Loucy (cell line): ENCODE results near the gene MUSK.

Experiments used
- H2AFZ ChIP-seq: fragments of 200-600 bp; sonication (generic); 2 replicates; pipeline ENCODE4 v1.6.0; 2016; ENCODE audit warnings: antibody characterized with exemption, mild to moderate bottlenecking, low read length, moderate library complexity
- H3F3A ChIP-seq: fragments of 200-600 bp; 2 replicates; pipeline ENCODE4 v1.6.0; 2016; ENCODE audit warnings: antibody characterized with exemption, low read depth, mild to moderate bottlenecking
- H3K27me3 ChIP-seq: fragments of 200-600 bp; sonication (generic); 2 replicates; pipeline ENCODE4 v1.6.1; 2014; ENCODE audit warnings: low read length, mild to moderate bottlenecking; ENCODE audit not compliant: insufficient read depth, poor library complexity, severe bottlenecking
- H3K36me3 ChIP-seq: fragments of 200-600 bp; sonication (generic); 2 replicates; pipeline ENCODE4 v1.6.1; 2016; ENCODE audit warnings: low read length; ENCODE audit not compliant: insufficient read depth
- H3K4me1 ChIP-seq: fragments of 200-600 bp; sonication (generic); 2 replicates; pipeline ENCODE4 v1.5.1; 2014; ENCODE audit warnings: low read length, mild to moderate bottlenecking; ENCODE audit not compliant: insufficient read depth, poor library complexity, severe bottlenecking
- H3K4me2 ChIP-seq: fragments of 200-600 bp; sonication (generic); 2 replicates; pipeline ENCODE4 v1.6.0; 2014; ENCODE audit warnings: antibody characterized with exemption, low read length, low read depth, mild to moderate bottlenecking; ENCODE audit not compliant: poor library complexity, severe bottlenecking
- H3K4me3 ChIP-seq: fragments of 200-600 bp; sonication (generic); 2 replicates; pipeline ENCODE4 v1.5.1; 2014; ENCODE audit warnings: low read length, mild to moderate bottlenecking, mixed read lengths; ENCODE audit not compliant: poor library complexity, severe bottlenecking
- H3K79me2 ChIP-seq: fragments of 200-600 bp; sonication (generic); 2 replicates; pipeline ENCODE4 v1.6.1; 2014; ENCODE audit warnings: low read length; ENCODE audit not compliant: insufficient read depth
- H3K9ac ChIP-seq: fragments of 200-600 bp; sonication (generic); 2 replicates; pipeline ENCODE4 v1.6.0; 2014; ENCODE audit warnings: mild to moderate bottlenecking, low read depth, low read length, moderate library complexity; ENCODE audit not compliant: poor library complexity, severe bottlenecking
- H3K9me2 ChIP-seq: fragments of 200-600 bp; sonication (generic); replicated peaks from 2 replicates; pipeline ENCODE4 v1.6.1; 2016; ENCODE audit warnings: low read depth, low read length, mixed read lengths
- H3K9me3 ChIP-seq: fragments of 200-600 bp; sonication (generic); 2 replicates; pipeline ENCODE4 v1.6.1; 2014; ENCODE audit warnings: mild to moderate bottlenecking, antibody characterized with exemption, low read length, low read depth; ENCODE audit not compliant: insufficient read depth
- H4K20me1 ChIP-seq: fragments of 200-600 bp; sonication (generic); 2 replicates; pipeline ENCODE4 v1.6.0; 2014; ENCODE audit warnings: antibody characterized with exemption, low read length, mild to moderate bottlenecking; ENCODE audit not compliant: insufficient read depth, poor library complexity, severe bottlenecking
- EZH2phosphoT487 ChIP-seq: fragments of 200-600 bp; IDR thresholded peaks from 2 replicates; pipeline ENCODE4 v1.6.1; 2018; ENCODE audit warnings: antibody characterized with exemption, mild to moderate bottlenecking, moderate library complexity, borderline replicate concordance
- TF ChIP-seq, protein P1 (sequence below): fragments of 200-600 bp; sonication (generic); conservative IDR thresholded peaks from 2 replicates; pipeline ENCODE4 v1.5.1; 2014; ENCODE audit warnings: mild to moderate bottlenecking, antibody characterized with exemption, low read length

Gene MUSK

DNA sequence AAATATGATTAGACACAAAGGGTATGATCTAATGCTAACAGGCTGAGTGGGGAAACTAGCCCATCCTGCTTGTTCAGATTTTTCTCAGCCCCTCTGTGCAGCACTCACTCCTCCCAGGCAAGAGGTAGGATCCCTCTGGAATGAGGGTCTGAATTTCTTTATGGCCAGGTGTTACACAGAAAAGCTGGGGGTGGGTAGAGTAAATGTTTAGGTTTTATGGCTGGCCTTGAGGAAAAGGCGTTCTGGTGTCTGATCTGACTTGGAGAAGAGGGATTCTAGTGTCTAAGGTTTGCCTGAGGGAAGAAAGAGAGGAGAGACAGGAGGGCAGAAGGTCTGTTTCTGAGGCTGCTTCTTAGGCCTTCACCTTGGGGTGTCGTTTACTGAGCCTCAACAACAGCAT is 97.3 kb downstream of the MUSK start:
- Histone ChIP-seq H3K36me3 (no peaks in the 10 kb centered on the region), H3K27me3 (no peaks in the 10 kb centered on the region), H3K9ac (no peak overlapping the region), H3K4me1 (no peaks in the 10 kb centered on the region), H3K79me2 (no peaks in the 10 kb centered on the region), H3K9me2 (no peaks in the 10 kb centered on the region), H3K4me3 (no peak overlapping the region), H2AFZ (no peak overlapping the region), H3F3A (no peaks in the 10 kb centered on the region), H4K20me1 (no peaks in the 10 kb centered on the region), H3K4me2 (no peak overlapping the region), H3K9me3 (no peaks in the 10 kb centered on the region)
- TF ChIP-seq, protein P1, sequence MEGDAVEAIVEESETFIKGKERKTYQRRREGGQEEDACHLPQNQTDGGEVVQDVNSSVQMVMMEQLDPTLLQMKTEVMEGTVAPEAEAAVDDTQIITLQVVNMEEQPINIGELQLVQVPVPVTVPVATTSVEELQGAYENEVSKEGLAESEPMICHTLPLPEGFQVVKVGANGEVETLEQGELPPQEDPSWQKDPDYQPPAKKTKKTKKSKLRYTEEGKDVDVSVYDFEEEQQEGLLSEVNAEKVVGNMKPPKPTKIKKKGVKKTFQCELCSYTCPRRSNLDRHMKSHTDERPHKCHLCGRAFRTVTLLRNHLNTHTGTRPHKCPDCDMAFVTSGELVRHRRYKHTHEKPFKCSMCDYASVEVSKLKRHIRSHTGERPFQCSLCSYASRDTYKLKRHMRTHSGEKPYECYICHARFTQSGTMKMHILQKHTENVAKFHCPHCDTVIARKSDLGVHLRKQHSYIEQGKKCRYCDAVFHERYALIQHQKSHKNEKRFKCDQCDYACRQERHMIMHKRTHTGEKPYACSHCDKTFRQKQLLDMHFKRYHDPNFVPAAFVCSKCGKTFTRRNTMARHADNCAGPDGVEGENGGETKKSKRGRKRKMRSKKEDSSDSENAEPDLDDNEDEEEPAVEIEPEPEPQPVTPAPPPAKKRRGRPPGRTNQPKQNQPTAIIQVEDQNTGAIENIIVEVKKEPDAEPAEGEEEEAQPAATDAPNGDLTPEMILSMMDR, result no peak
- no peak for TF ChIP-seq EZH2phosphoT487

DNA sequence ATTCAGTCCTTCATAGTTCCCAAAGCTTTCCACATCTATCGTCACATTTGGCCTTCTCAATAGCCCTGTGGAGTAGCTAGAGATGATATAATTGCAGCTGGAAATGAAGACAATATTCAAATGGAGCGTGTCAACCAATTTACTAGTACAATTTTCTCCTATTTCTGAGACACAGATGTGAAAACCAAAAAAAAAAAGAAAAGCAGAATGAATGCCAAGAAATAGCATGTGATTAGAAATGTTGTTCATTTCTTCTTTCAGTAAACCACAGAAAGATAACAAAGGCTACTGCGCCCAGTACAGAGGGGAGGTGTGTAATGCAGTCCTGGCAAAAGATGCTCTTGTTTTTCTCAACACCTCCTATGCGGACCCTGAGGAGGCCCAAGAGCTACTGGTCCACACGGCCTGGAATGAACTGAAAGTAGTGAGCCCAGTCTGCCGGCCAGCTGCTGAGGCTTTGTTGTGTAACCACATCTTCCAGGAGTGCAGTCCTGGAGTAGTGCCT is 99.0 kb downstream of the MUSK start:
- Histone ChIP-seq H3K9me2 (no peaks in the 10 kb centered on the region), H3K4me3 (no peak overlapping the region), H3K9ac (no peak overlapping the region)

DNA sequence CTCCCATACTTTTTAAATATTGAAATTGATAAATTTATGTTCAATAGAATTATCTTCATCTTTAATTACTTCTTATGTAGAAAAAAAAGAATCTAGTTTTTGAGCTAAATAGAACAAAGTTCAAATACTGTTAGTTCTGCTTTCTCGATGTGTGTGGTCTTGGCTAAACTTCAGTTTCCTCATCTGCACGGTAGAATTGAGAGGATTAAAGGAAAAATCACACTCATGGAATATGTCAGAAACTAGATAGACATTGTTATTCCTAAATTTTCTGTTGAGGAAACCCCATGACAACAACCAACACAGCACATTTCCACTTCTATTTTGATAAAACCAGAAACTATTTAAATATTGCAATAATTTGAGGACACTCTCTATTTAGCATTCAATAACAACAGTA is 100.3 kb downstream of the MUSK start:
- no peak overlapping the region for H3K4me3 ChIP-seq
- H3K4me1 ChIP-seq, result no peaks in the 10 kb centered on the region
- no peaks in the 10 kb centered on the region for H3K9me2 ChIP-seq
- no peak overlapping the region for H3K9ac ChIP-seq
- H3K36me3 ChIP-seq, result no peaks in the 10 kb centered on the region
- no peaks in the 10 kb centered on the region for H3K79me2 ChIP-seq
- H2AFZ ChIP-seq, result no peak overlapping the region
- no peaks in the 10 kb centered on the region for H3F3A ChIP-seq
- H4K20me1 ChIP-seq, result no peaks in the 10 kb centered on the region
- no peak overlapping the region for H3K4me2 ChIP-seq
- no peaks in the 10 kb centered on the region for H3K9me3 ChIP-seq
- no peak for TF ChIP-seq EZH2phosphoT487
- TF ChIP-seq, protein P1, result no peak
- H3K27me3 ChIP-seq, result no peaks in the 10 kb centered on the region

More for the DNA sequence above, 99.0 kb downstream of the MUSK start:
- Histone ChIP-seq H3K4me2 (no peak overlapping the region), H3K36me3 (no peaks in the 10 kb centered on the region), H3K9me3 (no peaks in the 10 kb centered on the region), H3K4me1 (no peaks in the 10 kb centered on the region), H3F3A (no peaks in the 10 kb centered on the region), H4K20me1 (no peaks in the 10 kb centered on the region), H3K27me3 (no peaks in the 10 kb centered on the region), H2AFZ (no peak overlapping the region), H3K79me2 (no peaks in the 10 kb centered on the region)
- TF ChIP-seq, protein P1, result no peak
- TF ChIP-seq EZH2phosphoT487, result no peak
